HFF-Myc (cell line): ENCODE measurements around the gene HEXD.

Experiments used
- DNase-seq: peaks from one replicate; pipeline ENCODE4 v3.0.0-alpha.2; 2011; ENCODE audit warnings: low read depth; ENCODE audit errors: extremely low read depth
- H3K4me3 ChIP-seq: replicated peaks from 2 replicates; pipeline ENCODE4 v1.5.1; 2011; ENCODE audit warnings: low read depth, mild to moderate bottlenecking, control low read depth, low read length
- CTCF ChIP-seq: IDR thresholded peaks from 2 replicates; pipeline ENCODE4 v1.5.1; 2012; ENCODE audit warnings: mild to moderate bottlenecking, low read depth, low read length, control low read depth; ENCODE audit errors: missing control alignments

The HEXD gene

GRCh38 chr17:82491533-82491932 is 73.4 kb downstream of the HEXD start:
- no peak for DNase-seq

More at GRCh38 chr17:82491533-82491932, 73.4 kb downstream of the HEXD start:
- TF ChIP-seq CTCF: no peak
- no peak overlapping the region for H3K4me3 ChIP-seq
